ENCODE measurements around the gene FHIT.

- TF ChIP-seq POLR2A (IDR thresholded peaks at IDR 0.05; ENCODE audit: low read depth, low read length) (no peak), CTCF (conservative IDR thresholded peaks at IDR 0.05; ENCODE audit: low read depth, low read length) (no peak)
Measured at GRCh38 chr3:59772416-59773408, 1478.5 kb downstream of the FHIT start.
